Natural killer cell treated with Interleukin-12 subunit alpha and Interleukin-12 subunit beta and Interleukin-15 and Interleukin-18, amount 100 ng/mL, for 72 hours (primary cell): ENCODE measurements around the gene FANCC. TPM values are rescaled to one million over a fixed set of nuclear protein-coding genes. Genes with fewer than 3 reads are reported as not detected.
"Not testable (repeated sequence)": the region's sequence is repeated elsewhere in the genome, so short reads cannot be mapped to it uniquely, and the experiment has no call there.

Experiments
- ATAC-seq, 2 donors: fragments of 150-1000 bp; cut with Tn5 transposase in 1 of 2; sonication (Bioruptor Pico), chemical (Tn5 transposase) in 1 of 2; 2 replicates each; pipeline ENCODE4 v1.10.0; 2021
- DNase-seq: peaks from one replicate; pipeline ENCODE4 v3.0.0; 2022; ENCODE audit warnings: low spot score
- H3K27ac Mint-ChIP-seq, 2 donors: 1 replicate in 1 of 2; 2 replicates in 1 of 2; pipeline ENCODE4 v1.8.0; 2022; ENCODE audit warnings: mixed read lengths in 2 of 2, mild to moderate bottlenecking in 1 of 2, moderate library complexity in 1 of 2
- H3K27me3 Mint-ChIP-seq, 2 donors: 1 replicate in 1 of 2; 2 replicates in 1 of 2; pipeline ENCODE4 v1.8.0; 2022; ENCODE audit warnings: mixed read lengths in 2 of 2
- H3K36me3 Mint-ChIP-seq: one replicate; pipeline ENCODE4 v1.8.0; 2022; ENCODE audit warnings: mixed read lengths
- H3K4me1 Mint-ChIP-seq, 2 donors: 1 replicate in 1 of 2; 2 replicates in 1 of 2; pipeline ENCODE4 v1.8.0; 2022; ENCODE audit warnings: low read depth in 2 of 2, mixed read lengths in 2 of 2, mild to moderate bottlenecking in 1 of 2
- H3K4me3 Mint-ChIP-seq: one replicate; pipeline ENCODE4 v1.8.0; 2022; ENCODE audit warnings: mixed read lengths
- H3K9me3 Mint-ChIP-seq: 2 replicates; pipeline ENCODE4 v1.8.0; 2022; ENCODE audit warnings: mixed read lengths
- total RNA-seq, 2 donors: library from RNA; stranded (reverse); gene quantifications; one replicate each; pipeline ENCODE4 v1.2.3, GENCODE V29; 2022

Gene FANCC
- total RNA-seq, 2 donors from 2014 or later: 13.5 to 30.5 TPM

DNA sequence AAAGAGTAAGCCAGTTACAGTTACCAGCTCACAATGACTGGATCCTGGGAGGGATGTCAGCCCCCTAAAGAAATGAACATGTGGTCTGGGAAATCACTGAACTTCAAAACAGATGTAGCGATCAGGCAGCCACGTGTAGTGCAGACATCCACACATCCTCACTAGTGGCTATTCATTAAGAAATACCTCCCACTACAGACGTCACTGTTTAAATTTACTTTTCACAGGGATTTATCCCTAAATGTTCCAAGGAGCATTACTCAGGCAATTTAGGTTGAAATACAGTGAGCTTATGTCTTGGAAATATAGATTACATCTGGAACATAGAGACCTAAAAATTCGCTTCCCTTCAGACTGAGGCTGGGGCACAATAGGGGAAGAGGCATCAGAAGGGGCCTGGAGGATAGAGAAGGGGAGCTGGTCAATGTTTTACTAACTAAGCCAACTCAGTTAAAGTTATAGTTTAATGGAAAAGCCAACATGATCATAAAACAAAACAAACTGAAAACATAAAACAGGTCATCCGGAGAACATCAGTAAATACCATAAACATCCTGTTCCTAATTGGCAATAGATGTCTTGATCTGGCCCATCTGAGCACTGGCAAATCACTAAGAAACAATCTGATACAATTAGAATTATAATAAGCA lies 92.3 kb downstream of the FANCC start:
- no peaks in the 10 kb centered on the region for H3K27me3 Mint-ChIP-seq
- no peak for ATAC-seq
- peaks cover 4 to 7% of the 10 kb centered on the region in 2 donors for H3K4me1 Mint-ChIP-seq
- no peak overlapping the region for H3K4me3 Mint-ChIP-seq
- no peak for DNase-seq
- H3K27ac Mint-ChIP-seq: peak overlapping the region in 1 of 2 donors; percentile 15
- no peaks in the 10 kb centered on the region for H3K36me3 Mint-ChIP-seq
- no peaks in the 10 kb centered on the region for H3K9me3 Mint-ChIP-seq

DNA sequence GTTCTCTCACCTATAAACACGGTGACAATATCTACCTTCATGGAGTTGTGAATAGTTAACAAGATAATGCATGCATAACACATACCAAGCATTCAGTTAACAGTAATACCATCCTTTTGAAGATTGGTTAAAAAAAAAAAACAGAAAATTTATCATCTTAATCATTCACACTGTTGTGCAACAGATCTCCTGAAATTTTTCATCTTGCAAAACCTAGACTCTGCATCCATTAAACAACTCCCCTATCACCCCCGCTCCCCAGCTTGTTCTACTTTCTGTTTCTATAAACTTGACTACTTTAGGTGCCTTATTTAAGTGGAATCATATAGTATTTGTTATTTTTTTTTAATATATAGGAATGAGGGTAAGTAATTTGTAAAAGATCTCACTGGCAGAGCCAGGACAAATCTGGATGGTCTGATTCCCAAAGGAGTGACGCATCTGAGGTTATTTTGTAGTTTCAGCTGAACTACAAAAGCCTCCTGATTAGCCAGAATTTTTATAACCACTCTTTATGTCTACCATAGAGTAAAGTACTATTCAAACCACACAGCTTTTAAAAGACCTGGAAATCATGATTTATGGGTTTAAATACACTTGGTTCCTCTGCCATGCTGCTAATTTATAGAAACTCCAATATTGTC lies 93.0 kb downstream of the FANCC start:
- no peak for DNase-seq
- Mint-ChIP-seq H3K4me3 (no peak overlapping the region), H3K27ac (peak overlapping the region in 1 of 2 donors; percentile 48), H3K9me3 (no peaks in the 10 kb centered on the region), H3K36me3 (no peaks in the 10 kb centered on the region), H3K4me1 (peaks cover 6 to 12% of the 10 kb centered on the region in 2 donors), H3K27me3 (no peaks in the 10 kb centered on the region)
- peak in 1 of 2 donors; percentile 32 for ATAC-seq

DNA sequence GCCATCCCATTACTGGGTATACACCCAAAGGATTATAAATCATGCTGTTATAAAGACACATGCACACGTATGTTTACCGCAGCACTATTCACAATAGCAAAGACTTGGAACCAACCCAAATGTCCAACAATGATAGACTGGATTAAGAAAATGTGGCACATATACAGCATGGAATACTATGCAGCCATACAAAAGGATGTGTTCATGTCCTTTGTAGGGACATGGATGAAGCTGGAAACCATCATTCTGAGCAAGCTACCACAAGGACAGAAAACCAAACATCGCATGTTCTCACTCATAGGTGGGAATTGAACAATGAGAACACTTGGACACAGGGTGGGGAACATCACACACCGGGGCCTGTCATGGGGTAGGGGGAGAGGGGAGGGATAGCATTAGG lies 97.2 kb downstream of the FANCC start:
- peaks cover 2 to 12% of the 10 kb centered on the region in 2 donors for H3K4me1 Mint-ChIP-seq
- not testable (repeated sequence) for DNase-seq, ATAC-seq, H3K36me3 Mint-ChIP-seq, H3K4me3 Mint-ChIP-seq, H3K27me3 Mint-ChIP-seq, H3K9me3 Mint-ChIP-seq, H3K27ac Mint-ChIP-seq

DNA sequence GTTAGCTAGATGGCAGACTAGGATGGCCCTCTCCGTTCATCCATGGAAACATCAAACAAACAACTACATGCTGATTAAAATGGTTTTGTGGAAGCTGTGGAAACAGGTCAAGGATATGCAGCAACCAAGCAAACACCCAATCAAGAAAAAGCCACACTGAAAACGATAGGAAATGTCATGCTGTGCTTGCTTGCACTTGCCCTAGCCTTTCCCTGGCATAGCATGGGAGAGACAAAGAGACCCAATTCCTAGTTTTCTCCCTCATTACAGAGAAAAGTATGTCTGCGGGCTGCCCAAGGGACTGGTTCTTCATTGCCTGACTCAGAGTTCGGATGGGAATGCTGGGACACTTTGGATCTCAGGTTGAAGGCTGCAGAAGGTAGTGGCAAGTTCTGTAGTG lies 98.7 kb downstream of the FANCC start:
- DNase-seq (no peak), ATAC-seq (no peak)
- Mint-ChIP-seq H3K9me3 (no peaks in the 10 kb centered on the region), H3K36me3 (no peaks in the 10 kb centered on the region), H3K4me1 (peaks cover 2 to 5% of the 10 kb centered on the region in 2 donors), H3K27ac (no peak overlapping the region), H3K27me3 (no peaks in the 10 kb centered on the region), H3K4me3 (no peak overlapping the region)

DNA sequence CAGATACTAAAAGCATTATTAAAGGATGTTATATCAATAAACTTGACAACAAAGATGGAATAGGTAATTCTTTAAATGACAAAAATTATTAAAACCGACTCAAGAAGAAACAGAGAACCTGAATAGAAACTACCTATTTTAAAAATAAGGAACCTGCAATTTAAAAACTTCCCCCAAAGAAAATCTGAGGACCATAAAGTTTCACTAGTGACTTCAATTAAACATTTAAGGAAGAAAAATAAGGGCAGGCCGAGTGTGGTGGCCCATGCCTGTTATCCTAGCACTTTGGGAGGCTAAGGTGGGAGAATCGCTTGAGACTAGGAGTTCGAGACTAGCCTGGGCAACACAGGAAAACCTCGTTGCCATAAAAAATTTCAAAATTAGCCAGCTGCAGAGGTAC lies 99.6 kb downstream of the FANCC start:
- Mint-ChIP-seq H3K4me1 (peaks cover 2 to 5% of the 10 kb centered on the region in 2 donors), H3K27ac (no peak overlapping the region), H3K9me3 (no peaks in the 10 kb centered on the region), H3K27me3 (no peaks in the 10 kb centered on the region), H3K4me3 (no peak overlapping the region), H3K36me3 (no peaks in the 10 kb centered on the region)
- no peak for ATAC-seq
- DNase-seq: no peak

DNA sequence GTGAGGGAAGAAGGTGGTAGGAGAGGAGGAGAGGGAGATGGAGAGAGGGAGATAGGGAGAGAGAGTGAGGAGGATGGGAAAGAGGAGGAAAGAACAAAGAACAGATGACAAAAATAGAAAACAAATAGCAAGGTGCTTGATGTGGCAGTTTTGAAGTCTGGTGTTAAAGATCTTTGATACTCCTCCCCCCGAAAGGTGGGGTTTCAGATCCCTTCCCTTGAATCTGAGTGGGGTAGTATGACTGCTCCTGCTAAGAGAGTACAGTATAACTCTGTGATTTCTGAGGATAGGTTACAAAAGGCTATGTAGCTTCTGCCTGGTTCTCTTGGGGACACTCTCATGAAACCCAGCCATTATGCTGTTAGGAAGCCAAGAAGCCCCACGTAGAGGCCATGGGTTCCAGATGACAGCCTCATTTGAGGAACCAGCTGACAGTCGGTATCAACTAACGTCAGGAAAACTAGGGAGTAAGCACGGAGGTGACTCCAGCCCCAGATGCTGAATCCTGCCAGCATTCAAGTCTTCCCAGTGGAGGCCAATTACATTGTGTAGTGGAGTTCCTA lies 102.1 kb downstream of the FANCC start:
- Mint-ChIP-seq H3K27ac (no peak overlapping the region), H3K27me3 (no peaks in the 10 kb centered on the region), H3K36me3 (no peaks in the 10 kb centered on the region), H3K4me1 (peaks cover 5 to 10% of the 10 kb centered on the region in 2 donors), H3K9me3 (no peaks in the 10 kb centered on the region), H3K4me3 (no peak overlapping the region)
- no peak for DNase-seq
- ATAC-seq: no peak

DNA sequence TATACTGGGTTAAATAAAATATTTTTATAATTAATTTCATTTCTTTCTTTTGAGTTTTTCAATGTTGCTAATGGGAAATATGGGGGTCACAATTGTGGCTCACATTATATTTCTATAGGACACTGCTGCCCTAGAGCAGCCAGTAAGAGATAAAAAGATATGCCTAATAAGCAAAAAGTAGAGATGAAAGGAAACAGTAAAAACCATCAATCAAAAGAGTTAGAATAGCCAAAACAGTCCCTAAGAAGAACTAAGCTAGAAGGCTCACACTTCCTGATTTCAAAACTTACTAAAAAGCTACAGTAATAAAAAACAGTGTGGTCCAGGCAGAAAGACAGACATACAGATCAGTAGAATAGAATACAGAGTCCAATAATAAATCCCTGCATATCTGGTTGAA lies 104.4 kb downstream of the FANCC start:
- Mint-ChIP-seq H3K36me3 (no peaks in the 10 kb centered on the region), H3K9me3 (no peaks in the 10 kb centered on the region), H3K4me1 (peaks cover 3 to 5% of the 10 kb centered on the region in 2 donors), H3K27me3 (no peaks in the 10 kb centered on the region), H3K4me3 (no peak overlapping the region), H3K27ac (no peak overlapping the region)
- DNase-seq (no peak), ATAC-seq (no peak)

DNA sequence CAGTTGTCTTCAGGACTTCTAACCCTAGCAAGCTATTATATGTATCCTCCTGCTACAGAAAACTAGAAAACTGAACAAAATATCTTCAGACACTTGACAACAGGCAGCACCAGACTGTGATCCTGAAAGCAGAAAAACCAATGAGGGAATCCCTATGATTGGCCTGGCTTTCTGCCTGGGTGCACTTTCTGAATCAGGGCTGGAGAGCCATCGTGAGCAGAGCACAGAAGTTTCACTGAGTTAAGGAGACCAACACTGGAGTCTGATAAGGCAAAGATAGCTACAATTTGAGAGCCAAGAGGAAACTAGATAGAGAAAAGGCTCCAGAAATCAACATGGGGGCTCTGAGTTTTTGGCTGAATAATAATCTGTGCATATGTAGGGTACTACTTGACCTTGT lies 106.5 kb downstream of the FANCC start:
- H3K4me3 Mint-ChIP-seq: no peak overlapping the region
- DNase-seq (no peak), ATAC-seq (no peak)
- H3K27ac Mint-ChIP-seq: no peak overlapping the region
- no peaks in the 10 kb centered on the region for H3K27me3 Mint-ChIP-seq
- H3K36me3 Mint-ChIP-seq: no peaks in the 10 kb centered on the region
- H3K4me1 Mint-ChIP-seq: peaks cover 3 to 5% of the 10 kb centered on the region in 2 donors
- no peaks in the 10 kb centered on the region for H3K9me3 Mint-ChIP-seq

DNA sequence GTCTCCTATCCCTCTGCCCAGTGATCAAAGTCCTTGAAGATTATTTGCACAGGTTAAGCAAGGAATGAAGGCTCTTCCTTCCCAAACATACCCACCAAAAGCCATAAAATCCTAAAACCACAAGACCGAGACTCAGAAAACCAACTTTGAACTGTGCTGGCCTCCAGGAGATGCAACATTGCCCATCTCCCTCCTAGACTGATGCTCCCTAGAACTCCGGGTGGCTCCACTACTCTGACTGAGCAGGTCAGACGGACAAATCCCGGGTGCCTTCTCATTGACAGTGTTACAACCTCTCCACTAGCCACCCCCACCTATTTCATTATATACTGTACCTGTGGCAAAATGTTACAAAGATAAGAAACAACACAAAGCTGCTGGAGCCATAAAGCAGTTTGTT lies 110.1 kb downstream of the FANCC start:
- H3K4me1 Mint-ChIP-seq: peaks cover 2 to 3% of the 10 kb centered on the region in 2 donors
- no peak overlapping the region for H3K4me3 Mint-ChIP-seq
- no peak overlapping the region for H3K27ac Mint-ChIP-seq
- H3K9me3 Mint-ChIP-seq: no peaks in the 10 kb centered on the region
- DNase-seq (no peak), ATAC-seq (no peak)
- H3K36me3 Mint-ChIP-seq: no peaks in the 10 kb centered on the region
- no peaks in the 10 kb centered on the region for H3K27me3 Mint-ChIP-seq

DNA sequence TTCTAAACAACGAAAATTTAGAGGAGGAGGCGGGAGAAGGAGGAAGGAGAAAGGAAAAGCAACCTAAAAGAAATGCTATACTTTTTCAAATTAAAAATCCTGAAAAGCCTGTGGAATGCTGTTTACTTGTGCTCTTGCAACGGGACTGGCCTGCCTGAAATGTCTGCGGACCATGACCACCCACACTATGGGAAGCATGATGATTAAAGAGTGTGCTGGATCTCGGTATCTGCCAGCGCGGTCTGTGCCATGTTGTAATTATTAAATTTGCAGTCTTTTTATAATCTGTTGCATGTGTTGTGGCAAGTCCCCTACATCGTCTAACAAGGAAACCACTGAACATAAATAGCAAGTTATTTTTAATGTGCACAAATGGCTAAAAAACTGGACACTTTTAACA lies 111.4 kb downstream of the FANCC start:
- ATAC-seq (no peak), DNase-seq (no peak)
- Mint-ChIP-seq H3K27ac (no peak overlapping the region), H3K27me3 (no peaks in the 10 kb centered on the region), H3K4me1 (no peaks in the 10 kb centered on the region), H3K36me3 (no peaks in the 10 kb centered on the region), H3K4me3 (no peak overlapping the region), H3K9me3 (no peaks in the 10 kb centered on the region)

DNA sequence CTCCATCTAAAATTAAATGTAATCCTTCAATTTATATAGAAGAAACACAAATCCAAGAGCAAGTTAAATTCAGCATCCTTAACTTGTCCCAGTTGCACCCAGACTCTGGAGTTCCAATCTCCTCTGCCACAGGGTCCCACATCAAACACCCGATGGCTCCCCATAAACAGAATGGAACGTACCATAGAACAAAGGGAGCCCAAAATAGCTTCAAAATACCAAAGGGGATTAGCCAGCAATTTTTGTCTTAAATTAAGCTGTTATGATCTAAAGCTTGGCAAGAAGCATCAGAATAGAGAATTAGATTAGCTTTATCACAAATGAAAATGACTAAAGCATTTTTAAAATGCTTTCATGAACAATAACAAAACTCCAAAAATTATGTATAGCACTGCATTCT lies 112.8 kb downstream of the FANCC start:
- no peak overlapping the region for H3K27ac Mint-ChIP-seq
- H3K4me3 Mint-ChIP-seq: no peak overlapping the region
- no peak for DNase-seq
- H3K9me3 Mint-ChIP-seq: no peaks in the 10 kb centered on the region
- no peaks in the 10 kb centered on the region for H3K27me3 Mint-ChIP-seq
- H3K4me1 Mint-ChIP-seq: no peaks in the 10 kb centered on the region
- H3K36me3 Mint-ChIP-seq: no peaks in the 10 kb centered on the region
- ATAC-seq: no peak

DNA sequence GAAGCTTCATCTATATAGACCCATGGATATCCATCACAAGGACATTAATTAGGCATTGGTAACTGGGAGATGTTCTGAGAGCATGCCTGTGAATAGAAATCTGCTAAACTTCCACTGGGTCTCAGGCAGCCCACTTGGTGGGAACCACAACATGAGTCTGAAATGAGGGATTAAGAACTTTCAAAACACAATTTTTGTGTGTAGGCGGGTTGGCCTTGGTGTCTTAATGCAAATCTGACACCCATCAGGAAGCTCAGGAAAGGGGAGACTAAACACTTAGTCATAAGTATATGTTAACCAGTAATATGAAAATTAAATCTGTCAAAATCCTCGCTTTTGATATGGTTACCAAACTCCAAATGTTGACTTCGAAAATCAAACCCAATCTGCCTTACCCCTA lies 113.2 kb downstream of the FANCC start:
- Mint-ChIP-seq H3K4me1 (no peaks in the 10 kb centered on the region), H3K27me3 (no peaks in the 10 kb centered on the region), H3K36me3 (no peaks in the 10 kb centered on the region), H3K27ac (no peak overlapping the region), H3K9me3 (no peaks in the 10 kb centered on the region), H3K4me3 (no peak overlapping the region)
- ATAC-seq: no peak
- DNase-seq: no peak

DNA sequence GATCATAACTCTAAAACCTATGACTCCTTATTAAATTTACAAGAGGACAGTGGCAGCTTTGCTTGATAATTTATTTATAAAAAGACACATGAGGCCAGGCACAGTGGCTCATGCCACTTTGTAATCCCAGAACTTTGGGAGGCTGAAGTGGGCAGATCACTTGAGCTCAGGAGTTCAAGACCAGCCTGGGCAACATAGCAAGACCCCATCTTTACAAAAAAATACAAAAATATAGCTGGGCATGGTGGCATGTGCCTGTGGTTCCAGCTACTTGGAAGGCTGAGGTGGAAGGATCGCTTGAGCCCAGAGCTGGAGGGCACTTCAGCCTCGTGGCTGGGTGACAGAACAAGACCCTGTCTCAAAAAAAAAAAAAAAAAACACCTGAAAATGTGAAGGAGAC lies 114.5 kb downstream of the FANCC start:
- not testable (repeated sequence) for DNase-seq, H3K4me3 Mint-ChIP-seq, H3K9me3 Mint-ChIP-seq, ATAC-seq, H3K4me1 Mint-ChIP-seq, H3K36me3 Mint-ChIP-seq, H3K27me3 Mint-ChIP-seq
- peak overlapping the region in 1 of 2 donors; percentile 29 for H3K27ac Mint-ChIP-seq

DNA sequence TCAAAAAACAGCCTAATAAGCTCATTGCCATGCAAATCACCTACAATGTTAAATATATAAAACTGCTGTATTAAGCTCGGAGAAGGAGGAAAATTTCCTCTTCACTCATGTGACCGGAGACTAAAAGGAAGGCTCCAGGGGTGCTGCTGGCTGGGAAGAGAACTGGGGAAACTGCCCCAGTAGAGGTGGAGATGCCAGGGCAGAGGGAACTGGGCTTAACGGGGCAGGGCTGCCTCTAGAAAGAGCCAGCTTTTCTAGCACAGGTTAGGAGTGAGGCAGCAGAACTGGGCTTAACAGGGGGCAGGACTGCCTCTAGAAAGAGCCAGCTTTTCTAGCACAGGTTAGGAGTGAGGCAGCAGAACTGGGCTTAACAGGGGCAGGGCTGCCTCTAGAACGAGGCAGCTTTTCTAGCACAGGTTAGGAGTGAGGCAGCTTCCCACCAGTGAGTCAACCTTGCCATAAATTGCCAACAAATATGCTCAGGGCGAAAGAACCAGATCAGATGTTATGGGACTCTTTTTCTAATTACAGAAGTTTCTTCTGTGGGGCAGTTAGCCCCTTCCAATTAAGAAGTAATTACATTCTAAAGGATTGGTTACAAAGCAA lies 115.3 kb downstream of the FANCC start:
- no peaks in the 10 kb centered on the region for H3K27me3 Mint-ChIP-seq
- H3K27ac Mint-ChIP-seq: no peak overlapping the region
- H3K4me3 Mint-ChIP-seq: no peak overlapping the region
- DNase-seq (no peak), ATAC-seq (no peak)
- H3K36me3 Mint-ChIP-seq: no peaks in the 10 kb centered on the region
- no peaks in the 10 kb centered on the region for H3K9me3 Mint-ChIP-seq
- H3K4me1 Mint-ChIP-seq: no peaks in the 10 kb centered on the region
